ENCODE measurements around the gene HARS2.
A peak's percentile ranks its signal among the peaks of the same experiment; 100 is the strongest.
"Not testable (repeated sequence)": the region's sequence is repeated elsewhere in the genome, so short reads cannot be mapped to it uniquely, and the experiment has no call there.

The HARS2 gene, protein sequence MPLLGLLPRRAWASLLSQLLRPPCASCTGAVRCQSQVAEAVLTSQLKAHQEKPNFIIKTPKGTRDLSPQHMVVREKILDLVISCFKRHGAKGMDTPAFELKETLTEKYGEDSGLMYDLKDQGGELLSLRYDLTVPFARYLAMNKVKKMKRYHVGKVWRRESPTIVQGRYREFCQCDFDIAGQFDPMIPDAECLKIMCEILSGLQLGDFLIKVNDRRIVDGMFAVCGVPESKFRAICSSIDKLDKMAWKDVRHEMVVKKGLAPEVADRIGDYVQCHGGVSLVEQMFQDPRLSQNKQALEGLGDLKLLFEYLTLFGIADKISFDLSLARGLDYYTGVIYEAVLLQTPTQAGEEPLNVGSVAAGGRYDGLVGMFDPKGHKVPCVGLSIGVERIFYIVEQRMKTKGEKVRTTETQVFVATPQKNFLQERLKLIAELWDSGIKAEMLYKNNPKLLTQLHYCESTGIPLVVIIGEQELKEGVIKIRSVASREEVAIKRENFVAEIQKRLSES

GRCh38 chr5:140690941-140691924 lies at the start of gene HARS2, which contains the start of gene HARS1:
HARS2 (plus strand) TSS chr5:140691455; CDS start chr5:140691649, 194 bp downstream.
HARS1 (minus strand) TSS chr5:140691370; CDS start chr5:140691304, 66 bp downstream.
- ATAC-seq, result peak; percentile 98

GRCh38 chr5:140641716-140642115 lies 49.5 kb upstream of the HARS2 start:
- DNase-seq (no peak), ATAC-seq (no peak)

More at GRCh38 chr5:140690941-140691924, at the start of gene HARS2, which contains the start of gene HARS1:
- DNase-seq, result peak; percentile 88

DNA sequence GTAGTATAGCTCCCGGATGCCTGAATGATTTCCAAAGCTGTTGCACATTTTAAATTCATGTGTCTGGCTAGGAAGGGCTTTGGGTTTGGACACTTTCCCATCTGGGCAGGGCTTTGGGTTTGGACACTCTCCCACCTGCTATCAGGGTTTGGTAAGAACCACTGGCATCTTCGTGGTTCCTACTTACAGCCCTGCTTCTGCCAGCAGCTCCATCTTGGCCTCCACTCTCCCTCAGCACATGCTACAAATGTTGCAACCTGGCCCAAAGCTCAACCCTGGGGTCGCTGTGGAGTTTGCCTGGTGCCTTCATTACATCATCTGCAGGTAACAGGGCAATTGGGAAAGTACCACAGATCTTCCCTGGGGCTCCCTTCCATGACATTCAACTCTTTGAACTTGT lies 48.5 kb upstream of the HARS2 start:
- ATAC-seq (no peak), DNase-seq (no peak)

DNA sequence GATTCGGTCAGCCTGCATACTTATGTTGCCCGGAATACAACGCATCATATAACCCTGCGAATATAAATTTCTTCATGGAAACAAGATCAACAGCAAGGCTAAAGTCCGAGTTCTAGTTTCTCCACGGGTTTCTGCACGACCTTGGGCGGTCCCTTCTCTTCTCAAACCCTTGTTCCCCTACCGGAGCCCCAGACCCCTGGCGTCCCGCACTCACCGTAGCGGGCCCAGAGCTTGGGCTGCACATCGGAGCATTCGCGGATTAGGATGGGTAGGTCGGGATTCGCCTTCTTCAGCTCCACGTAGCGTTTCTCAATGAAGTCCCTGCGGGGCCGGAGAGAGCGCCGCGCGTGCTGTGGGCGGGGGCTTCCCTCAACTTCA lies 44.2 kb upstream of the HARS2 start:
- no peak for ATAC-seq

DNA sequence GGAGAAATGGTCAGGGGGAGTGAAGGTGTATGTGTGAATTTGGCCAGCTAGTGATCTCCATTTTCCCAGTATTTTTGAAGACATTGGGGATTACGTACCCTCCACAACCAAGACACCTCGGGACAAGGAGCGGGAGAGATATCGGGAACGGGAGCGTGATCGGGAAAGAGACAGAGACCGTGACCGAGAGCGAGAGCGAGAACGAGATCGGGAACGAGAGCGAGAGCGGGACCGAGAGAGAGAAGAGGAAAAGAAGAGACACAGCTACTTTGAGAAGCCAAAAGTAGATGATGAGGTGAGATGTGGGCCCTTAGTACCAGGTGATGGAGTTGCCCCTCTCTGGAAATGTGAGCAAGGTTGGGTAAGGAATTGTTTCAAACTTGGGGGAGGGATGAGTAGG lies 32.4 kb upstream of the HARS2 start:
- DNase-seq (no peak), ATAC-seq (no peak)

More for the DNA sequence above, 44.2 kb upstream of the HARS2 start:
- DNase-seq, result no peak

DNA sequence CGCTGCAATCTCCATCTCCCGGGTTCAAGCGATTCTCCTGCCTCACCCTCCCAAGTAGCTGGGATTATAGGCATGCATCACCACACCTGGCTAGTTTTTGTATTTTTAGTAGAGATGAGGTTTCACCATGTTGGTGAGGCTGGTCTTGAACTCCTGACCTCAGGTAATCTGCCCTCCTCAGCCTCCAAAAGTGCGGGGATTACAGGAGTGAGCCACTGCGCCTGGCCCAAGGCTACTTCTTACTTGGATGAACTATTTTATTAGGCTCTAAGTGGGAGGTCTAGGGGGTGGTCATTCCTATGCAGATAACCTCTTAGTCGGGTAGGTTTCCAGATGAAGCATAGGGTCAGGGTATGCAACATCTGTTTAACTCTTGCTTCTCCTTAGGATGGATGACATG lies 30.9 kb upstream of the HARS2 start:
- not testable (repeated sequence) for ATAC-seq, DNase-seq

DNA sequence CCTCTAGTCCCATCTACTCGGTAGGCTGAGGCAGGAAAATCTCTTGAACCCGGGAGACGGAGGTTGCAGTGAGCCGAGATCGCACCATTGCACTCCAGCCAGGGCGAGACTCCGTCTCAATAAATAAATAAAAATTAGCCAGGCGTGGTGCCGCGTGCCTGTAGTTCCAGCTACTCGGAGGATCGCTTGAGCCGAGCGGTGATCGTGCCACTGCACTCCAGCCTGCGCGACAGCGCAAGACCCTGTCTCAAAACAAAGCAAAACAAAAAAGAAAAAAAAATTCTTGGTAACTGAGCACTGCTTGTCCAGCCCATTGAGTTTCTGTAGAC lies 27.3 kb upstream of the HARS2 start:
- no peak for ATAC-seq
- DNase-seq, result no peak

DNA sequence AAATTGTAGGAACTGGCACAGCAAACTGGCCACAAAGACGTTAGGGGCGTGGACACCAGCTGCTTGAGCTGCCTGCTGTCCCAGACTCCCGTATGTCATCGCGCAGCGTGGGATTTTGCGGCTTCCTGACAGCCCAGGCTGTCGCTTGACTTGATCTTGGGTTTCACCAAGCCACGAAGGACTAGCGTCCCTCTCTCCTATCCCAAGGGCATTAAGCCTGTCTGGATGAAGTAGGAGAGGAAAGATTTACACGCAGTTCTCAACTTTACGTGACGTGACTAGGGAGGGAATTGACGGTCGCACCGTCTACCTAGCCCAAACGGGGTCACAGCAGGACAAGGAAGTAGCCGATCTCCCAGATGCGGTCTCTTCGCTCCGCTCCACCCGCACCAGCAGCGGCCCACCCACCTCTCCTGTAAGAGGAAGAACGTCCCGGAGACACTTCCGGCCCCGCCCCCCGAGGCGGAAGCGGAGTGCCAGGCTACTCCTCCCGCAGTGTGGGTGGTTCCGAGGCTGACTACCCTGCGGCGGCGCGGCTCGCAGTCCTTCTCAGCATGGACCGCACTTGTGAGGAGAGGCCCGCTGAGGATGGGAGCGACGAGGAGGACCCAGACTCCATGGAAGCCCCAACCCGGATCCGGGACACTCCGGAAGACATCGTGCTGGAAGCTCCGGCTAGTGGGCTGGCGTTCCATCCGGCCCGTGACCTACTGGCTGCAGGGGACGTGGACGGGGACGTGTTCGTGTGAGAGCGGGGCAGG lies 26.7 kb upstream of the HARS2 start, which contains the start of gene WDR55:
TSS of gene WDR55 (plus strand) at position 546 of the 761 bp plus-strand sequence. CDS start at position 555, 9 bp downstream.
- peak; percentile 96 for ATAC-seq
- DNase-seq, result peak; percentile 97

GRCh38 chr5:140671035-140671434 lies 20.2 kb upstream of the HARS2 start:
- DNase-seq, ATAC-seq: not testable (repeated sequence)

GRCh38 chr5:140671472-140672125 lies 19.7 kb upstream of the HARS2 start:
- ATAC-seq (no peak), DNase-seq (no peak)

DNA sequence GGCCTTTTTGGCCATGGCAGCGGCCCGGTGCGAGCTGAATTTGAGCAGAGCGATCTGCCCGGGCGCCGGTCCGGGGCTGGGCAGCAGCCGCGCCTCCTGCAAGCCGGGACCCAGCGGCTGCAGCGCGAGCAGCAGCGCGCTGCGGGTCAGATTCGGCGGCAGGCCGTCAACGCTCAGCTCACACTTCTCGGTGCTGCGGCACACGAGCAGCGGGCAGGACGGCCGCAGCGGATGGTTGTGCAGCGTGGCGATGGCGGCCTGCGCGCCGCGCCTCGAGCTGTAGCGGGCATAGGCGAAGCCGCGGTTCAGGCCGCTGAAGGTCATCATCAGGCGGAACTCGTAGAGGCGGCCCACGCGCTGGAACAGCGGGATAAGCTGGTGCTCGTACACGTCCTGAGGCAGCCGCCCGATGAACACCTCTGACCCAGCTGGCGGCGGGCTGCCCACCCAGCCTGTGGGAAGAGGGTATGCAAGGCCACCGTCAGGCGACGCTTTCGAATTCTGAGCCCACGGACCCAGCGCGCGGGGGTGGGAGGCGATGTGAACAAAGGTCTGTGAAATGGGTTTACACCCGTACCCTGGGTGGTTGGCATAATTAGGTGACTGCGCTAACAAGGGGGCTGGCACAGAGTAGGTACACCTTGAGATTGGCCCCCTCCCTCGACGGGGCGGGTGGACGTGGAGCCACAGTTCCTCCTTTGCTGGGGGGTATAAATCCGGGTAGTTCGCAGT lies 18.6 kb upstream of the HARS2 start:
- peak; percentile 21 for DNase-seq
- peak; percentile 7 for ATAC-seq

GRCh38 chr5:140673187-140673976 lies 17.9 kb upstream of the HARS2 start, which contains the start of gene DND1:
DND1 (minus strand) TSS chr5:140673576; CDS start chr5:140673542, 34 bp downstream.
- DNase-seq (no peak), ATAC-seq (peak; percentile 4)

GRCh38 chr5:140674211-140674610 lies 17.0 kb upstream of the HARS2 start:
- ATAC-seq (no peak), DNase-seq (no peak)

DNA sequence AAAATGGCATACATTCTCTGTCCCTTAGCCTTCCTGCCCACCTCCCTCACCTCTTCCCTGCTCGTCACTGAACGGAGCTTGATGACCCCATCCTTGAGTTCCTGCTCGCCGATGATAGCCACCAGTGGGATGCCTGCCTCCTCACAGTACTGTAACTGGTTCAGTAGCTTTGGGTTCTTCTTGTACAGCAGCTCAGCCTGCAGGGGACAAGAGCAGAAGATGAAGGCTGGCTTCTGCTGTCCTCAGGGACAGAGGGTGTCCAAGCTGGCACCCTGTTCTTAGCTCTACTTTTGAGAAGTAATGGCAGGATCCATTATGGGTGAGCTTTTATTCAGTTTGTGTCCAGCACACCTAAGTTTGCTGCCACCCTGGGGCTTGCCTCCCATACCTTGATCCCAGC lies 16.6 kb upstream of the HARS2 start:
- no peak for DNase-seq
- no peak for ATAC-seq

DNA sequence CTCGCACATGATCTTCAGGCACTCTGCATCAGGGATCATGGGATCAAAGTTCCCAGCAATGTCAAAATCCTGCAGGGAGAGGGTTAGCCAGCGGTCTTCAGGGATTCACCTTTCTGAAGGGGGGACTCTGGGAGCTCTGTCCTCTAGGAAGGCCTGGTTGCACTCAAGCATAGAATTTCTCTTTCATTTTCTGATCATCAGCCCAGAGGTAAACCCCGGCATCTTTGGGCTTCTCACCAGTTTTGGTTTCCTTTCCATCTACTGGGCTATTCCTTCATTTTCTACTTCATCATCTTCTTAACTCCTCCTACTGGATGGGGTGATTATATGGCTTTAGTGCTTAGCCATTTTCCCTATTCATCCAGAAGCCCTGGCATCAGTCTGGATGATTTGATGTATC lies 13.3 kb upstream of the HARS2 start:
- DNase-seq (no peak), ATAC-seq (no peak)

GRCh38 chr5:140678993-140679392 lies 12.3 kb upstream of the HARS2 start:
- DNase-seq, result no peak
- no peak for ATAC-seq

DNA sequence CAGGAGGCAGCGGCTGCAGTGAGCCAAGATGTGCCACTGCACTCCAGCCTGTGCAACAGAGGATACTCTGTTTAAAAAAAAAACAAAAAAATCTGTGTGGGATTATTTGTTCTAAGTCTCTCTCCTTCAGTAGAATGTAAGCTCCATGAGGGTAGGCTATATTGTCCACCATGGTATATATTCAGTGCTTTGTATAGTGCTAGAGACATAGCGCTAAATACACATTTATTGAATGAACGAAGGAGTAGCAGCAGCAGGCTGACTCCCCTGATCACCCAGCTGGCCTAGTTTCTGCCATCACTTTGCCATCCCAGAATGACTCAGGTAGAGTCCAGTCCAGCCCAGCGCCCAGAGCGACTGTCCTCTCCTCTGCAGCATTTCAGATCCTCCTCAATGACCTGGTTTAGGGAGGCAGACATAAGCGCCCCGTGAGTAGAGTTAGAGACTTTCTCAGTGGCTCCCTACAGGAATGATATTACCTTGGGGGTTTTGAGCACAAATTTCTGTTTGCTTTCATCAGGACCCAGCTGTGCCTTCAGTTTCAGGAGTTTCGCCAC lies 801 bp upstream of the HARS2 start:
- DNase-seq, result no peak
- no peak for ATAC-seq

DNA sequence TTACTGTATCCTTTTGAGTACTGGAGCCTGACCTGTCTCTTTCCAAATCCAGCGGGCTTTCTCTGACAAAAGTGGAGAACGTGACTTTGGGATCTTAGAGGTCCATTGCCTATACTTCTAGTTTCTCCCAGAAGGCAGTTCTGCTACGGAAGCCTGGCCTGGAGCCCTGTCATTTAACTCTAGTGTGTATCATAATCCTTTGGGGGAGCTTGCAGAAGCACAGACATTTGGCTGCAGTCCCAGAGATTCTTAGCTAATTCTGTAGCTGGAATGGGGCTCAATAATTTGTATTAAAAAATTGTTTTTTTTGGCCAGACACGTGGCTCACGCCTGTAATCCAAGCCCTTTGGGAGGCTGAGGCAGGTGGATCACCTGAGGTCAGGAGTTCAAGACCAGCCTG lies 3.0 kb downstream of the HARS2 start:
- DNase-seq, result no peak
- no peak for ATAC-seq

DNA sequence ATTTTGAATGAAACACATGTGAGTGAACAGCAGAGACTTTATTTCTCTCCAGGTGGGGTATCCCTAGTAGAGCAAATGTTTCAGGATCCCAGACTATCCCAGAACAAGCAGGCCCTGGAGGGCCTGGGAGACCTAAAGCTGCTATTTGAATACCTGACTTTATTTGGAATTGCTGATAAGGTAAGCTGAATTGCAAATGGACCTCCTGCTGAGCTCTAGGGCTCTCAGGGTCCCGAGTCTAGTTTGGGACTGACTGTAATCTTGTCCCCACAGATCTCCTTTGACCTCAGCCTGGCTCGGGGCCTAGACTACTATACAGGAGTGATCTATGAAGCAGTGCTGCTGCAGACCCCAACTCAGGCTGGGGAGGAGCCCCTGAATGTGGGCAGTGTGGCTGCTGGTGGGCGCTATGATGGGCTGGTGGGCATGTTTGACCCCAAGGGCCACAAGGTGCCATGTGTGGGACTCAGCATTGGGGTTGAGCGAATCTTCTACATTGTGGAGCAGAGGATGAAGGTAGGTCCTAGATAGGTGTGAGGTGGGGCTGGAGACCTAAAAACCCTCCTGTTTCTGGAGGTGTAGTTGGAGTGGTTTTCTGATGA lies 5.7 kb downstream of the HARS2 start:
- DNase-seq, result no peak
- ATAC-seq, result no peak
